GM21447 (cell line): ENCODE data around the gene XPR1.
"Not testable (repeated sequence)": the region's sequence is repeated elsewhere in the genome, so short reads cannot be mapped to it uniquely, and the experiment has no call there.

Source experiments
- ATAC-seq: cut with Tn5 transposase; IDR thresholded peaks from one replicate; pipeline ENCODE4 v1.9.1; 2021; ENCODE audit not compliant: unreplicated experiment

Gene XPR1

DNA sequence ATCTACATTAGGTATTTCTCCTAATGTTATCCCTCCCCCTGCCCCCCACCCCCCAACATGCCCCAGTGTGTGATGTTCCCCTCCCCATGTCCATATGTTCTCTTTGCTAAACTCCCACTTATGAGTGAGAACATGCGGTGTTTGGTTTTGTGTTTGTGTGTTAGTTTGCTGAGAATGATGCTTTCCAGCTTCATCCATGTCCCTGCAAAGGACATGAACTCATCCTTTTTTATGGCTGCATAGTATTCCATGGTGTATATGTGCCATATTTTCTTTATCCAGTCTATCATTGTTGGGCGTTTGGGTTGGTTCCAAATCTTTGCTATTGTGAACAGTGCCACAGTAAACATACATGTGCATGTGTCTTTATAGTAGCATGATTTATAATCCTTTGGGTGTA lies 199.7 kb downstream of the XPR1 start:
- ATAC-seq = not testable (repeated sequence)

DNA sequence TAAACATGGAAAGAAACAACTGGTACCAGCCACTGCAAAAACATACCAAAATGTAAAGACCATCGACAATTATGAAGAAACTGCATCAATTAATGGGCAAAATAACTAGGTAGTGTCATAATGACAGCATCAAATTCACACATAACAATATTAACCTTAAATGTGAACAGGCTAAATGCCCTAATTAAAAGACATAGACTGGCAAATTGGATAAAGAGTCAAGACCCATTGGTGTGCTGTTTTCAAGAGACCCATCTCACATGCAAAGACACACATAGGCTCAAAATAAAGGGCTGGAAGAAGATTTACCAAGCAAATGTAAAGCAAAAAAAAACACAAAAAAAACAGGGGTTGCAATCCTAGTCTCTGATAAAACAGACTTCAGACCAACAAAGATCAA lies 201.4 kb downstream of the XPR1 start:
- not testable (repeated sequence) for ATAC-seq

DNA sequence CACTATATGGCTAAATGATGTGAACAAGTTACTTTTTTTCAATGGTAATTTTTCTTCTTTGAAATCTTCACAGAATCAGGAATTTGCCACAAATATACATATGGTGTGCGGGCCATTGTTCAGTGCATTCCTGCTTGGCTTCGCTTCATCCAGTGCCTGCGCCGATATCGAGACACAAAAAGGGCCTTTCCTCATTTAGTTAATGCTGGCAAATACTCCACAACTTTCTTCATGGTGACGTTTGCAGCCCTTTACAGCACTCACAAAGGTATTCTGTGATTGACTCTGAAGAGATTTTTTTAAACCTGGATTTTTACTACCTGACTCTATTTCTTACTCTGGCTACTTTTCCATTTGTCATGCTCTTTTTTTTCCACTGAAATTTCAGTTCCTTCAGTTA lies 204.6 kb downstream of the XPR1 start:
- no peak for ATAC-seq

DNA sequence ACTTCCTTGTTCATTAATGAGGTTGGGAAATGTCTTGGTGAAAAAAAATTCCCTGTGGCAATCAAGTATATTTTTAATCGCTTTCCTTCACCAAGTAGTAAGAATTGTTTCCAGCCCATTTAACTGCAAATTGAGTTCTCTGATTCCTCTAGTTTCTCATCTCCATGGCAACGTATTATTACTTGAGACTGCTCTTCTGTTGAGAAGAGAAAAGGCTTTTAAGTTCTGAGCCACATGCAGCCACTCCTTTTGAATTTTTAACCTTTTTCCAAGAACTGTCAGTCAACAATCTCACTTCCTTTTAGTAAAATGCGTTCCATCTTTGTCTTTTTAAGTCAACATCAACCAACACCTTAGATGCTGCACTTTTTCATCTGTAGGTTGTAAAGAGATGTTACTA lies 205.2 kb downstream of the XPR1 start:
- no peak for ATAC-seq

DNA sequence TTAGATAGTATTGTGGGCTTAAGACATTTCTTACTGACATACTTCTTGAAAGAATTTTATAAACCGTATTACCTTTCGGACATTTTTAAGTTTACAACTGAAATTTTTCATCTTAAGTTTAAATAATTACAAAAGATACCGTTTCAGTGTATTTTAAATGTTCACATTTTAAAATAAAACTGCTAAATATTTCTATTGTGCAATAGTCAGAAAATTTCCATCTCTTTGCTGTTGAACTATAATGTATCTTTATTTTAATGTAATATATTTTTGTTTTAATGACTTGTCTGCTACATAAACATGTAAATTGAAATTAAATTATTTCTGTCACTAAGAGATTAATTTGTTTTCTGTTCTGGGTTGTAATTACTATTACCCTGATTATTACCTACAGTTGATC lies 206.7 kb downstream of the XPR1 start:
- no peak for ATAC-seq

DNA sequence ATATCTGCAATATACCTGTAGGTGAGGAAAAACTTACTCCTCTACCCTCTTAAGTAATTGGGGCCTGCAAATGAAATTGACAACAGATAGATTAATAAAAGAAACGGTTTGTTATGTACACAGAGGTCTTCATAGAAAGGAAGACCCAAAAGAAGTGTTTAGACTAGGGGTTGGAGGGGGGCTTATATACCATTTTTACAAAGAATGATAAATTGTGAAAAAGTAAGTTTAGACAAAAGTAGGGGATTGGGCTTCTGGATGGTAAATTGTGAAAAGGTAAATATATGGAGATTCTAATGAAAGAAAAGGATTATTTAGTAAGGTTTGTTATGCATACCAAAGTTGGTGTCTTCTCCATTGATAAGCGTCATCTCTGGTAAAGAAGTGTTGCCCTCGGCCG lies 207.7 kb downstream of the XPR1 start:
- no peak for ATAC-seq

DNA sequence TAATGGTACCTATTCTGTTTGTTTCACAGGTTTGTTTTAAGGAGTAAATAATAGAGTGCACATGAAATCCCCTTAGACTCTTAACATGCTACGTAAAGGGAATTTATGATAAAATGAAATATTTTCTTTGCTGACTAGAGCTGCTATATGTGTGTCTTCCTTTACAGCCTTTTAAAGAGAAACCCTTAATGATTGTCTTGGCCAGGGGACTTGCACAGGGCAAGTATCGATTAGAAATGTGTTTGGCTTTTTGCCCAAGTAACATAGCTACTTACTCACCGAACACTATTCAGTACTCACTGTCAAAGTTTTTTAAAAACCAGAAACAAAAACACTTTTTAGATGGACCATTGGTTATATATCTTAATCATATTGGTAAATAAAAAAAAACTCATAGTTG lies 209.6 kb downstream of the XPR1 start:
- no peak for ATAC-seq

DNA sequence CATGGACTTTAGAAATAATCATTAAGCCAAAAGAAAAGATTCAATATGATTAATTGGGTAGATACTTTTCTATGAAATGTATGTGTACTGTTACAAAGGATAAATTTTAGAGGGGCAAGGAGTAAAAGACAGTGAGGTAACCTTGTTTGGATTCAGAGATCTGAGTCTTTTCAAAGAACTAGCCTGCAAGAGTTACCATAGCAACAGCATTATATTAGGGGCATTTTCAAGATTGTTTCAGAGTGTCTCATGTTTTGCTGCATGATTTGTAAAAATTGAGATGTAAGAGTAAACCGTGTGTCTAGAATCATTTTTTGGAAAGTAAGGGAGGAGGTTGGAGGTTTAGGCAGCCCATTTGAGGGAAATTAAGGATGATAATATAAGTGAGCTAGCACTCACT lies 210.2 kb downstream of the XPR1 start:
- ATAC-seq = no peak

DNA sequence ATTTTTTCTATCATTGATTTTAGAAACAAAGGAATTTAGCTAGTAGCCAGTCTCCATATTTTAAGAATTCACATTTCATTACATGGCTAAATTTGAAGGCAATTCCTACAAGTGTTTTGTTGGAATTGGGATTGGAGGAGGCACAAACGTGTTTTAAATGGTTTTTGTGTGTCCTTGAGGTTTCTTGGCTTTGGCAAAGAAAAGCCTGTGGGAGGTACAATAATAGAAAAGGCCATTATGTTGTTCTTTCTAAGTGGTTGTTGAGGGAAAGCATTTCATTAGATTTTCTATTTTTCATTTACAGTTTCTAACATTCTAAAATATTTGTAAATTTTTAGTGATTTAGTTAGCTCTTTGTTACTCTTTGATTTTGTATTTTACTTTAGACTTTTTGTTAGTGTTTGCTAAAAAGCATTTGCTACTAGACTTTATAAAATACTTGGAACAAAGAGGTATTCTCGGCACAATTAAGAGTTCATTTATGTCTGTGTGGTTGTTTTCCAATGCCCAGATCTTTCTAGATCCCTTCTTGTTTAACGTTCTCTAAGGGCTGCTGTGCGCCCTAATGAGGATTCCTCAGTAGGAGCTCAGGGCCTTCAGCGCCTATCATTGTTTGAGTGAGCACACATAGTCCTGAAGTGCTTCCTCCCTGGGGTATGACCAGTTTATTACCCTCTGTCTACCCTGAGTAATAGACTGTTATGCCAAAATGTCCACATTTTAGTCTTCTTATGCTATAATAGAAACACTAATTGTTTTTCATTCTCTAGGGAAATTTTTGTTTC lies 210.9 kb downstream of the XPR1 start:
- ATAC-seq = no peak

DNA sequence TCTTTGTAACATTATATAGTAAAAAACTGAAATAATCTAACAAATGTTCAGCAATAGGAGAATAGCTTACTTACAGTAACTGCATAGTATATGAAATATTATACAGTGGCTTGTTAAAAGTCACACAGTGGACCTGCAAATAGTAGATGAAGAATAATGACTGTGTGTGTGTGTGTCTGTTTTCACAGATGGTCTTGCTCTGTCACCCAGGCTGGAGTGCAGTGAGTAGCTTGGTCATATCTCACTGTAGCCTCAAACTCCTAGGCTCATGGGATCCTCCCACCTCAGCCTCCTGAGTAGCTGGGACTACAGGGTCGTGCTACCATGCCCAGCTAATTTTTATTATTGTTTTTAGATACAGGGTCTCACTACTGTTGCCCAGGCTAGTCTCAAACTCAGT lies 213.5 kb downstream of the XPR1 start:
- no peak for ATAC-seq

DNA sequence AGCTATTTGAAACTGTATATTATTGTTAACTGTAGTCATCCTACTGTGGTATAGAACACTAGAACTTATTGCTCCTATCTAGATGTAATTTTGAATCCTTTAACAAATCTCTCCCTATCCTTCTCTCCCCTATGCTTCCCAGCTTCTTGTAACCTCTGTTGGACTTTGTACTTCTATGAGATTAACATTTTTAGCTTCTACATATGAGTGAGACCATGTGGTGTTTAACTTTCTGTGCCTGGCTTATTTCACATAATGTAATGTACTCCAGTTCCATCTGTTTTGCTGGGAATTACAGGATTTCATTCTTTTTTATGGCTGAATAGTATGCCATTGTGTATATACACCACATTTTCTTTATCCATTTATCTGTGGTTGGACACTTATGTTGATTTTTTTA lies 216.4 kb downstream of the XPR1 start:
- ATAC-seq = no peak

DNA sequence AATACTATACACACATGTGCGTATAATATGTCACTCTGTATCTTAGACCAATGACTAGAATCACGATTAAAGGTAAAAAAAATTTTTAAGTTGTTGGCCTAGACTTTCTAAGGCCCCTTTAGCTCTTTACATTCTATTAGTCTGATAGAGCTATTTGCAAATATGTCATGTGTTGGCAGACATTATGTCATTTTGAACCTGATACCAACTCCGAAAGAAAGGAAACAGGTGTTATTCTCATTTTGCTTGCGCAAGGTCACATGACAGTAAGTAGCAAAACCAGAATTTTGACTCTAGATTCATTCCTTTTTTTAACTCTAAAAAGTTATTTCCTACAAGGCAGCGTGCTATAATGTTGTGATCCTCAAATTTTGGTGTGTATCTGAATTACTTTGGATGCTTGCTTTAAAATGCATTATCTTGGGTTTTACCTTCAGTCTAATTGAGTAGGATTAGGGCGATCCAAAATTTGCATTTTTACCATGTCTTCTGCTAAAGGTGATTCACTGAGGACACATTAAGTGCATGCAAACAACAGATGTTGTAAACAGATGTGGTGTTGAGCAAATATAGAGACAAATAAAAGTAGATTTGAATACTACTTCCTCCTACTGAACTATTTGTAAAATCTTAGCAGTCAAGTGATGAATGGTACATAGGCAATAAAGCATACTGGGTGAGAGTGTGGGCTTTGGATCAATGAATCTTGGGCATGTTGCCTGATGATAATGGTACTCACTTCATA lies 217.4 kb downstream of the XPR1 start:
- peak; percentile 86 for ATAC-seq

DNA sequence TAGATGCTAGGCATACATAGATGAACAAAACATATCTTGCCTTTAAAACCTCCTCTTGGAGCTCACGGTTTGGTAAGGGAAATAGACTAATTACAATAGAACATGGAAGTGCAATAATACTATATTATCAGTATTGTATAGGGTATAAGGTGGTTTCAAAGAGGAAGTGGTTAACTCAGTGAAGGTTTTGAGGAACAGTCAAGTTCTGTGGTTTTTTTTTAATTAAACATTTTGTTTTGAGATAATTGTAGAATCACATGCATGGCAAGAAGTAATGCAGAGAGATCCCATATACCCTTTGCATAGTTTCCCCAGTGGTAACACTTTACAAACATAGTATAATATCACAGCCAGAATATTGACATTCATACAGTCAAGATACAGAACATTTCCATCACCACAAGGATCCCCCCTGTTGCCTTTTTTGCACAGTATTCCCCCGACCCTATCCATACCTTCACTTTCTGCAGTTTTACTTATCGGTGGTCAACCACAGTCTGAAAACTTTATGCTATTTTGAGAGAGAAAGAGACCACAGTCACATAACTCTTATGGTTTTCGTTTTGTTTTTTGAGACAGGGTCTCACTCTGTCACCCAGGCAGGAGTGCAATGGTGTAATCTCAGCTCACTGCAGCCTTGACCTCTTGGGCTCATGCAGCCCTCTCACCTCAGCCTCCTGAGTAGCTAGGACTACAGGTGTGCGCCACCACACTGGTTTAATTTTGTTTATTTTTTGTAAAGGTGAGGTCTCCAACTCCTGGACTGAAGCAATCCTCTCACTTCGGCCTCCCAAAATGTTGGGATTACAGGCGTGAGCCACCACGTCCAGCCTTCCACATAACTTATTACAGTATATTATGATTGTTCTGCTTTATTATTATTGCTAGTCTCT lies 220.4 kb downstream of the XPR1 start:
- ATAC-seq = peak; percentile 32

DNA sequence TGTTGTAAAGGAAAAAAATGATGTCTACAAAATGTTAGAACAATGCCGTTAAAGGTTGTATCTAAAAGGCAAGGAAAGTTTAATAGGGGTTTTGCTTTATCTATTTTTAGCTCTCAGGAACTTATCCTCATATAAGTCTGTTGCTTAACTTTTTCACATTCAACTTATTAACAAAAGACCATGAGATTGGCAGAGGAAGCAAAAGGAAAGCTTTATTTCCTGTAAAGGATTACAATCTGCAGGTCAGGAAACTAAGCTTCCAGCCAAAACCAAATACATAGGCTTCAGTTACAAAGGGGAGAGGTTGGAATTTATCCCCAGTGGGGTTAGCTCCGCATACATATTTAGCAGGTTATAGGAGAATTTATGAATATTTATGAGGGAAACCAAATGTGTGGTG lies 222.2 kb downstream of the XPR1 start:
- ATAC-seq = no peak

DNA sequence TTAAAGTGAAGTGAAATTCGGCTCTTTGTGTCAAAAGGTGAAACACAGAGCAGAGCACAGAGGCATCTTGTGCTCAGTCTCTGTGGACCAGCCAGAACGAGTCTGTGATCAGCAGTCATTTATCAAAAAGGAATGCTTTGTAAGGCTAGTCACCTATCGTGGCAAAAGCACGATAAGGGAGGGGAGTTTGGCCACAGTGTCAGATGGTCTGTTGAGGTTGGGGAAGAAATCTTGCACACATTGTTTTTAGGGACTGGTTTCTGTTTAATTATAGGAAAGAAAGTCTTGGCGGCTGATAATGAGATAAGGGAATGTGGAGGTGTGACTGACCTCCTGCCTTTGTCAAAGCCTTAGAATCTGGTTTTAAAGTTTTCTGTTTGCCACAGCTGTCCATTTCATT lies 222.6 kb downstream of the XPR1 start:
- no peak for ATAC-seq

DNA sequence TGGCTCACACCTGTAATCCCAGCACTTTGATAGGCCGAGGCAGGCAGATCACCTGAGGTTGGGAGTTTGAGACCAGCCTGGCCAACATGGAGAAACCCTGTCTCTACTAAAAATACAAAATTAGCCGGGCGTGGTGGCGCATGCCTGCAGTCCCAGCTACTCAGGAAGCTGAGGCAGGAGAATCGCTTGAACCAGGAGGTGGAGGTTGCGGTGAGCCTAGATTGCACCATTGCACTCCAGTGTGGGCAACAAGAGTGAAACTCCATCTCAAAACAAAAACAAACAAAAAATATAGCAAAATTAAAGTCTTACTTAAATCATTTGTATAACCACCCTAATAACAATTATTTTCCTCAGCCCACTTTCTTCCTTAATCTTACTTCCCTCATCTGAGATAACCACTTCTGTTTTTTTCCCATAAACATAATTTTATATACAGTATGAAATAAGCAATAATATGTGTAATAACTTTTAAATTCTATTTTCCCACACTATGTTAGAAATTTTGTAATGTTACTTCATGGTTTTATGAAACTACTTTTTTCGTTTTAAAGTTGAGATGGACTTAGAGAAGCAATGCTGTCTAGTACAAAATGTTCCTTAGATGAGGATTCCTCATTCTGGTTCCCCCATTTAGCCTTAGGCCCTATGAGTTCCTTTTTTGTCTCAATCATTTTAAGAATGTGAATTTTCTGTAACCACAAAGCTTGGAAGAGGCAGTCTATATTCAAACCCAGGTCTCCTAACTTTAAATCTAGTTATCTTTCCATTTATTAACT lies 226.3 kb downstream of the XPR1 start:
- ATAC-seq = not testable (repeated sequence)

DNA sequence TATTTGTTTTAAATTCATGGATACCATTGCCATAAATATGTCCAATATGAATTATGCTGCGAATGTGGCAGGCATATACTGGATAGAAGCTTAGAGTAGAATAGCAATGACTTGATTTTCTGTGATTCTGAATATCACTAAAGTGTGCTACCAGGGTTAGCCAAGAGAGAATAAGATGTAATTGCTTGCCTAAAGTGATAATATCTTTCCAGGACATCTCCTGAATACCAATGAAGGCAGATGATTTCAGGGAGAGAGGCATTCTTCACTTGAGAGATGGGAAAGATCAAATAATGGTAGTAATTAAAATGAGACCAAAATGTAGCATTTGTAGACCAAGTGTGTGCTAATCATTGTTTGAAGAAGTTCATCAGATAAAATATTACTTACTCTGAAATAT lies 227.5 kb downstream of the XPR1 start:
- ATAC-seq = no peak

DNA sequence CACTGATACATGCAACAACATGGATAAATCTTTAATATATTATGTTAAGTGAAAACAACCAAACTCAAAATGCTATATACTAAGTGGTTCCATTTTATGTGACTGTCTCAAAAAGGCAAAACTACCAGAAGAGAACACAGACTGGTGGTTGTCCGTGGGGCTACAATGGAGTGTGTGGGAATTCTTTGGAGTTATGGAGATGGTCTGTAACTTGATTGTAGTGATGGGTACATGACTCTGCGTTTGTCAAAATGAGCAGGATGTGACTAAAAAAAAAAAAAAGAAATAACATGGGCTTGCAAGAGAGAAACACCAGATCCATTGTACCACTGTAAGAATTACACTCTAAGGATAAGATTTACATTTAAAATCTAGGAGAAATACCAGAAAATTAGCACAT lies 228.7 kb downstream of the XPR1 start:
- ATAC-seq = no peak

DNA sequence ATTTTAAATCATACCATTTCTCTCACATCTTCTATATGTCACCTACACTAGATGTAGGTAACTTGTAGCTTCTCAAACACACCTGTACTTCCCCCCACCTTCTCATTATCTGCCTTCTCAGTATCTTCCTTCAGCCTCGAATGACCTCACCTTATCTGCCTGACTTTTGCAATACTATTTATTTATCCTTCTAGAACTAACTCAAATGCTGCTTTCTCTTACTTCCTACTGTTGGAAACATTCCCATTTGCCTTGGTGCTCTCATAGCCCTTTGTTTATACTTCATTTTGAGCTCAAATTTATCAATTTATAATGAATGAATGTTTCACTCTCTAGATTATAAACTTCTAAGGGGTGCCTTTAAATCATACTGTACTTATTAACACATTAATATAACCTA lies 230.5 kb downstream of the XPR1 start:
- ATAC-seq = no peak

DNA sequence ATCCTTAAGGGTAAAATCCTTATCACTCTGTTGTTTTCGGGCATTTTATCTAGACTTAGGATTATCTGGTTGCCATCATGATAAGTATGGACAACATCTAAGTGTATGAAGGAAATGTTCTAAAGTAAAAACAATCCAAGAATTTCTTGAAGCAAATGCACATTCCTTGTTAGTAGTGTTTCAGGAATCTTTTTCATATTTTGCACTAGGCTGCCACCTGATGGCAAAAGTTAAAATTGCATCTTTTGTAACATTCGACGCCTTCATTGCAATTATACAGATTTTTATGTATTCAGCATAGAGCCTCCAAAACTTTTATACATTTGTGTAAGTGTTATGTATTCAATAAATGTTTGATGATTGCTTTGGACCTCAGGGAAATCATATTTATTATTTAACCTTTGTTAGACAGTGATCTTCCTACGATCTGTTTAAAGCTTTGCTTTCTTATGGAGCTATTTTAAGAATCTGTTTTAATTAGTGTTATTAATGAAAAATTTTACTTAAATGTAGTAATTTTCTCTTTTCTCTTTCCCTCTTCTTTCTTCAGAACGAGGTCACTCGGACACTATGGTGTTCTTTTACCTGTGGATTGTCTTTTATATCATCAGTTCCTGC lies 231.4 kb downstream of the XPR1 start:
- ATAC-seq = no peak
